Stimulated activated CD4-positive, alpha-beta T cell treated with anti-CD3 and anti-CD28 coated beads, TNF-alpha, amount 100 ng/mL, for 24 hours (primary cell): ENCODE data around the gene POF1B.
"Not testable (repeated sequence)": the region's sequence is repeated elsewhere in the genome, so short reads cannot be mapped to it uniquely, and the experiment has no call there.

Experiments
- DNase-seq, 3 experiments: peaks; one replicate each; pipeline ENCODE4 v3.0.0-alpha.2; 2020; ENCODE audit warnings: low read depth in 3 of 3

The POF1B gene, protein sequence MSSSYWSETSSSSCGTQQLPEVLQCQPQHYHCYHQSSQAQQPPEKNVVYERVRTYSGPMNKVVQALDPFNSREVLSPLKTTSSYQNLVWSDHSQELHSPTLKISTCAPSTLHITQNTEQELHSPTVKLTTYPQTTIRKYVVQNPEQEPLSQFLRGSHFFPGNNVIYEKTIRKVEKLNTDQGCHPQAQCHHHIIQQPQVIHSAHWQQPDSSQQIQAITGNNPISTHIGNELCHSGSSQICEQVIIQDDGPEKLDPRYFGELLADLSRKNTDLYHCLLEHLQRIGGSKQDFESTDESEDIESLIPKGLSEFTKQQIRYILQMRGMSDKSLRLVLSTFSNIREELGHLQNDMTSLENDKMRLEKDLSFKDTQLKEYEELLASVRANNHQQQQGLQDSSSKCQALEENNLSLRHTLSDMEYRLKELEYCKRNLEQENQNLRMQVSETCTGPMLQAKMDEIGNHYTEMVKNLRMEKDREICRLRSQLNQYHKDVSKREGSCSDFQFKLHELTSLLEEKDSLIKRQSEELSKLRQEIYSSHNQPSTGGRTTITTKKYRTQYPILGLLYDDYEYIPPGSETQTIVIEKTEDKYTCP

DNA sequence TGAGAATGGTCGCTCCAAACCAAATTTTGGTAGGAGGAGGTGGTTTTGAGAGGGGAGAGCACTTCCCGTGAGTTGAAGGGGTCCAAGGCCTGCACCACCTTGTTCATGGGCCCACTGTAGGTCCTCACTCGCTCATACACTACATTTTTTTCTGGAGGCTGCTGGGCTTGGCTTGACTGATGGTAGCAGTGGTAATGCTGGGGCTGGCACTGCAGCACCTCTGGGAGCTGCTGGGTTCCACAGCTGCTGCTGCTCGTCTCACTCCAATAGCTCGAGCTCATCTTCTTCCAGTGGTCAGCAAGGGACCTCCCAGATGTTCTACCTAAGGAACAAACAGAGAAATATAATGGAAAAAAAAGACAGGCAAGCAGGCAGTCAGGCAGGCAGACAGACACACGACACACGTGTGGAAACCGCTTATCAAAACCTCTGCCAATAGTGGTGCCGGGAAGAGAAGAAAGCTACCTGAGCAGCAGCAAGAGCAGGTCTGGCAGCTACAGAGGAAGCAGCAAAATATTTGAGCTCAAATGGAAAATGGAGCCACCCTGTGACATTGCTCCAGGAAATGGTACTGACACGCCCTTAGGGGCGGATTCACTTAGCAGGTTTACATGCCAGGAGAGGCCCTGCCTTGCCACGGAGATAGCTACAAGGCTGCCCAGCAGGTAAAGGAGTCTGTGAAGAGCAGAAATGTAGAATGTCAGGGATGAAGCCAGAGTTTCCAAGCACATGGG lies at the start of gene POF1B:
TSS of gene POF1B (minus strand) at position 492 of the 734 bp plus-strand sequence. CDS start at position 281, 211 bp downstream.
- DNase-seq, result no peak

DNA sequence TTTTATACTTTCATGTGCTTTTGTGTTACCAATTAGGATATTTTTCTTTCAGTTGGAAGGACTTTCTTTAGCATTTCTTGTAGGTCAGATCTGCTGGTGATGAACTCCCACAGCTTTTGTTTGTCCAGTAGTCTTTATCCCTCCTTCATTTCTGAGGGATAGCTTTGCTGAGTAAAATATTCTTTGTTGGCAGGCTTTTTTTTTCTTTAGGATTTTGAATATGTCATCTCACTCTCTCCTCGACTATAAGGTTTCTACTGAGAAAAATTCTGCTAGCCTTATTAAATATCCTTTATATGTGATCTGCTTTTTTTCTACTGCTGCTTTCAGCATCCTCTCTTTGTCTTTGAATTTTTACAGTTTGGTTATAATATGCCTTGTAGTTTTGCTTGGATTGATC lies 49.6 kb upstream of the POF1B start:
- DNase-seq, result no peak

DNA sequence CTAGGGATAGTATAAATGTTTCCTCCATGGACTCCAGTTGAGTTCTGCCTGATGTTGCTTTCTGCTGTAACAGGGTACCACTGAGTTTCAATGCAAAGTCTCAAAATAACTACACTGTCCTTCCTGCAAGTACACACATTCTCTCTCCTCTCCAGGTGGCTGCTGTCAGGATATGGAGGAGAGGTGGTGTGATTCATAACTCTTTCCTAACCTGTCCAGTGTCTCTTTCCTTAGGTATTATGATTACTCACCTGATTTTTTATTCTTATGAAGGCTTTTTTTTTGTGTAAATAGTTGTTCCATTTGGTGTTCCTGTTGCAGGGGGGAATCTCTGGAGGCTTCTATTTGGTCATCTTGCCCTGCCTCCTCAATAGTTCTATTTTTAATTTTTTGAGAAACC lies 39.8 kb upstream of the POF1B start:
- no peak for DNase-seq

DNA sequence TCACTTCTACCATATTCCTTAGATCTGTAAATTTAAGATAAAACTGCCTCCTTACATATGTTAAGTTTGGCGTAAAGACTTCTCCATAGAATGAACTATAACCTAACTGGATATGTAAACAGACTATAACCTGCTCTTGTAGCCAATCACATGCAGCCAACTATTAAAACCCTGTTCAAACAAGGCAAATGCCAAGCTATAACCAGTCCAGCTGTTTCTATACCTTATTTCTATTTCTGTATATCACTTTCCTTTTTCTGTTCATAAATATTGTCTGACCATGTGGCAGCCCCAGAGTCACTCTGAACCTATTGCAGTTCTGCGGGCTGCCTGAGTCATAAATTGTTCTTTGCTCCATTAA lies 12.4 kb upstream of the POF1B start:
- no peak for DNase-seq

- DNase-seq, result no peak
Measured at GRCh38 chrX:85391185-85391877, 11.9 kb upstream of the POF1B start.

- no peak for DNase-seq
Measured at GRCh38 chrX:85381602-85382001, 2.1 kb upstream of the POF1B start.

DNA sequence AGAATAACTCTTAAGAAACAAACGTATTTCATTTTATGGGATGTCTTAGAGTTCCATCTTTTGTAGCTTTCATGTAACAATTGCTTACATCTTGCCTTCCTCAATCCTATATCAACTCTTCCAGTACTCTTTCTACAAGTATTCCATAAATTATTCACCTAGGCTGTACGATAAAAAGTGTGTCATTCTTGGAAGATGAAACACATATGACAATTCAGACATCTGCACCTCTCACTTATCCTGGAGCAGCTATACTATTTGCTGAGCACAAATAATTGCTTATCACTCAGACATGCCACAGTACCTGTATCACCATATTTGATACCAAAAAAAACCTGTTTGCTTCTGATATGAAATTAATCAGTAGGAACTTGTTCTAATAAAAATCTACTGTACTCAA lies 1.0 kb downstream of the POF1B start:
- DNase-seq, result no peak

DNA sequence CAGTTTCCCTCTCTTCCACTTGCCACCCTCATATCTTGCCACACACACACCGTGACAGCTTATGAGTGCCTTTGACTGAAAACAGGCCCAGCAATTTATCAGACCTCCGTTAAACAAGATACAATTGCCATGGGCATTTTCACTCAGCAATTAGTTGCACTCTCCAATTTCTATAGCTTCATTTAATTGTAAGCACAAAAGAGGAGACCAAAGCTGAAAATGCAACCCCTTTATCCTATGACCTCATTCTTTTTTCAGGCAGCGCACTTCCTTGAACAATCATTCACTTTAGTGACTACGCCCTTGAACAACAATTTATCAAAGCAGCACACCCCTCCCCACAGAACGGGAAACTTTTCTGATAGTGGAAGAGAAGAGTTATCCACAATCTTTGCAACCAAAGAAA lies 4.1 kb downstream of the POF1B start:
- no peak for DNase-seq

DNA sequence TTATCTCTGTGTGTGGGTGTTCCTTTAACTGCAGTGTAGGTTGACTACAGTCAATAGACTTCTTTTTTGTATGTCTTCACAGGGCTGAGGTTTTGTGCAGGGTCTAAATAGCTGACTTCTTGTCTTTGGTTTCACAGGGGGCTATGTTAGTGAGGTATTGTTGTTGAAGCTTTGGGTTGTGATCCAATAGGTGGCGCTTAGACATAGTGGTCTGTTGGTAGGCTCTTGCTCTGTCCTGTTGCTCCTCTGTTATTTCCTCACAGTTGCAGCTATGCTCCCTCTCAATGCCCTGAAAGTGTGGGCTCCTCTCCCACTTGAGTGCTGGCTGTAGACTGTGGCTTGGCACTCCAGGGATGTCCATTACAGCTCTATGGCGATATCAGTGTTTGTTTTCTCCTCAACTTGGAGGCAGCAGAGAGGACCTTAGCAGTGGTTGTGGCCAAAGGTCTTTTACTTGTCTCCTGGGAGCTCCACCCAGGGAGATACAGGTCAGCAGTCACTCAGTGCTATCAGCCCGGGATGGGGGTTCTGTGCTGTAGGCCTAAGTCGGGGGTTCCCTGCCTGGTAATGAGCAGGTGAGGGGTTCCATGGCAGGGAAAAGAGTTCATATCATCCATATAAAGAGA lies 14.0 kb downstream of the POF1B start:
- DNase-seq, result no peak

GRCh38 chrX:85359051-85359450 lies 20.4 kb downstream of the POF1B start:
- DNase-seq, result no peak

GRCh38 chrX:85345523-85345922 lies 33.9 kb downstream of the POF1B start:
- DNase-seq, result no peak

- DNase-seq, result no peak
Measured at GRCh38 chrX:85327060-85327333, 52.5 kb downstream of the POF1B start.

GRCh38 chrX:85326234-85327059 lies 53.0 kb downstream of the POF1B start:
- no peak for DNase-seq

- not testable (repeated sequence) for DNase-seq
Measured at GRCh38 chrX:85311348-85311747, 68.1 kb downstream of the POF1B start.

DNA sequence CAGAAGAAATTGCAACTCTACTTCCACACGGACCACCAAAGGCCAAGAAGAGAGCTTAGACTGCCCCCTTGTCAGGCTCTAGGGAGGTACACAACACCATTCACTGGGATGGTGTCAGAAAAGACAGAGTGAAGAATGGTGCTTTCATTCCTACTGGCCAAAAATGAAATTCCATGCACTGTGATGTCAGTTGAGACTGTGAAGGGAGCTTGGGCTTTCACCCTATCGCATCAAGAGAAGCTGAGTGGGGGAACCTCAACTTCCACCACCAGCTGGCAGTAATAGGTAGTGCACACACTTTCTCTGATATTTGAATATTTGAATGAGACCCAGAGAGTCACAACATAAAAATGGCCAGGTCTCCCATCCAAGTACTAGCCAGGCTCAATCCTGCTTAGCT lies 69.7 kb downstream of the POF1B start:
- no peak for DNase-seq

GRCh38 chrX:85303544-85303943 lies 75.9 kb downstream of the POF1B start:
- DNase-seq, result no peak

DNA sequence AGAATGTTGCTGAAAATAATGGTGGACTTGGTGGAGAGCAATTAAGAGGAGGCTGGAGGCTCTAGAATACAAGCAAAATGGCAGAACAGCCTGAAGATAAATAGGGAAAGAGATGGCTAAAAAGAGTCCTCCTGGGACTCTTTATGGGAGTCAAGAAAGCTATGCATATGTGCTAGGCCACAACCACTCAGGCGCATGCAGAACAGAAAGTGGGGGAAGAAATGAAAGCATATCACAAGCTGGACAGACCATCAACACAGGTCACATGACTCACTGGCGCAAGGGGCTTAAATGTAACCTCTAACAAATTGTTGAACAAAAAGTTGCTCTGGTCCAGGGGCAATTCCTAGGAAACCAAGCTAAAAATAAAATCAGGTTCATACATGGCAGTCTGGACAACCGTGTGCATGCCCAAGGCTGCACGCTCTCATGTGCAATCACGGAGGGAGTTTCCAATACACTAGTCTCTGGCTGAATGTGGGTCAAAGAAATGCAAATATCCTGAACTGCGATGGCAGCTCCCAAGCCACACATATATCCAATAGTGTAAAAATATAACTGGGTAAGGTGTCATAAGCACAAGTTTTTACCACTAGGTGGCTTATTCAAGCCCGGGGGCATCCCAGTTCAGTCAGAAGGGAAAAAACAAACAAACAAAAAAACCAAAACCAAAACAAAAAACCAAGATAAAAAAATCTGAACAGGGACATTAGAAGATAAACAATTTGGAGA lies 90.3 kb downstream of the POF1B start:
- DNase-seq, result no peak

GRCh38 chrX:85285286-85285685 lies 94.2 kb downstream of the POF1B start:
- not testable (repeated sequence) for DNase-seq

- DNase-seq, result no peak
Measured at GRCh38 chrX:85244450-85245211, 134.8 kb downstream of the POF1B start.
